ENCODE measurements around the gene C6orf118. TPM values are rescaled to one million over a fixed set of nuclear protein-coding genes. Genes with fewer than 3 reads are reported as not detected.

C6orf118 gene
- total and polyA plus RNA-seq, 4 donors, result not detected

GRCh38 chr6:165268987-165269386 lies 40.4 kb downstream of the C6orf118 start:
- H3K9ac ChIP-seq (ENCODE audit: low read depth in 1 of 2, low read length in 2 of 2), result no peak overlapping the region
- H3K27ac ChIP-seq (ENCODE audit: low read depth in 1 of 2, low read length in 2 of 2), result no peak overlapping the region
- no peaks in the 10 kb centered on the region for H3K4me1 ChIP-seq (ENCODE audit: control insufficient read depth in 4 of 4, insufficient read depth in 4 of 4, low read length in 3 of 4)
- DNase-seq (ENCODE audit: low spot score), result no peak
- H3K9me3 ChIP-seq (ENCODE audit: control insufficient read depth in 4 of 4, low read length in 3 of 4), result peaks cover 0 to 6% (median 2%) of the 10 kb centered on the region in 4 donors
- H3K4me3 ChIP-seq (ENCODE audit: low read depth in 1 of 3, low read length in 3 of 3), result no peak overlapping the region
- no peaks in the 10 kb centered on the region for H3K27me3 ChIP-seq (ENCODE audit: control insufficient read depth in 4 of 4, insufficient read depth in 4 of 4, low read length in 3 of 4)
- 49% methylated on average over 7 of the region's 7 CpGs for WGBS
- H3K36me3 ChIP-seq (ENCODE audit: control insufficient read depth in 4 of 4, insufficient read depth in 3 of 4, low read depth in 1 of 4, low read length in 3 of 4), result no peaks in the 10 kb centered on the region
- TF ChIP-seq REST (IDR thresholded peaks at IDR 0.05) (no peak), GABPA (IDR thresholded peaks at IDR 0.05 in 1 of 2, conservative IDR thresholded peaks at IDR 0.05 in 1 of 2) (no peak), YY1 (IDR thresholded peaks at IDR 0.05) (no peak), RXRA (IDR thresholded peaks at IDR 0.05) (no peak), EGR1 (IDR thresholded peaks at IDR 0.05; ENCODE audit: low read depth in 2 of 2) (no peak), ZBTB33 (IDR thresholded peaks at IDR 0.05) (no peak), HNF4A (conservative IDR thresholded peaks at IDR 0.05) (no peak), JUND (IDR thresholded peaks at IDR 0.05) (no peak), TAF1 (conservative IDR thresholded peaks at IDR 0.05) (no peak), HNF4G (IDR thresholded peaks at IDR 0.05) (no peak), FOXA1 (IDR thresholded peaks at IDR 0.05) (no peak), RAD21 (IDR thresholded peaks at IDR 0.05) (no peak), NR2F2 (IDR thresholded peaks at IDR 0.05) (no peak), SP1 (IDR thresholded peaks at IDR 0.05) (no peak), FOXA2 (IDR thresholded peaks at IDR 0.05) (no peak)
- TF ChIP-seq, protein P1, sequence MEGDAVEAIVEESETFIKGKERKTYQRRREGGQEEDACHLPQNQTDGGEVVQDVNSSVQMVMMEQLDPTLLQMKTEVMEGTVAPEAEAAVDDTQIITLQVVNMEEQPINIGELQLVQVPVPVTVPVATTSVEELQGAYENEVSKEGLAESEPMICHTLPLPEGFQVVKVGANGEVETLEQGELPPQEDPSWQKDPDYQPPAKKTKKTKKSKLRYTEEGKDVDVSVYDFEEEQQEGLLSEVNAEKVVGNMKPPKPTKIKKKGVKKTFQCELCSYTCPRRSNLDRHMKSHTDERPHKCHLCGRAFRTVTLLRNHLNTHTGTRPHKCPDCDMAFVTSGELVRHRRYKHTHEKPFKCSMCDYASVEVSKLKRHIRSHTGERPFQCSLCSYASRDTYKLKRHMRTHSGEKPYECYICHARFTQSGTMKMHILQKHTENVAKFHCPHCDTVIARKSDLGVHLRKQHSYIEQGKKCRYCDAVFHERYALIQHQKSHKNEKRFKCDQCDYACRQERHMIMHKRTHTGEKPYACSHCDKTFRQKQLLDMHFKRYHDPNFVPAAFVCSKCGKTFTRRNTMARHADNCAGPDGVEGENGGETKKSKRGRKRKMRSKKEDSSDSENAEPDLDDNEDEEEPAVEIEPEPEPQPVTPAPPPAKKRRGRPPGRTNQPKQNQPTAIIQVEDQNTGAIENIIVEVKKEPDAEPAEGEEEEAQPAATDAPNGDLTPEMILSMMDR (IDR thresholded peaks at IDR 0.05; ENCODE audit: low read depth, low read length, missing input control), result no peak
- TF ChIP-seq, protein P2, sequence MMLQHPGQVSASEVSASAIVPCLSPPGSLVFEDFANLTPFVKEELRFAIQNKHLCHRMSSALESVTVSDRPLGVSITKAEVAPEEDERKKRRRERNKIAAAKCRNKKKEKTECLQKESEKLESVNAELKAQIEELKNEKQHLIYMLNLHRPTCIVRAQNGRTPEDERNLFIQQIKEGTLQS (IDR thresholded peaks at IDR 0.05), result no peak
- TF ChIP-seq, protein P3, sequence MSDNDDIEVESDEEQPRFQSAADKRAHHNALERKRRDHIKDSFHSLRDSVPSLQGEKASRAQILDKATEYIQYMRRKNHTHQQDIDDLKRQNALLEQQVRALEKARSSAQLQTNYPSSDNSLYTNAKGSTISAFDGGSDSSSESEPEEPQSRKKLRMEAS (IDR thresholded peaks at IDR 0.05), result no peak
